Measurements from ENCODE around the gene KRT84.

Gene KRT84

GRCh38 chr12:52432559-52433207, 47.2 kb upstream of the KRT84 start:
- Histone ChIP-seq H2AFZ (no peak overlapping the region), H3K79me2 (no peaks in the 10 kb centered on the region), H3K36me3 (ENCODE audit: control insufficient read depth, insufficient read depth, low read length) (no peaks in the 10 kb centered on the region), H3K27me3 (ENCODE audit: control insufficient read depth, insufficient read depth, low read length) (no peaks in the 10 kb centered on the region), H3K4me1 (no peaks in the 10 kb centered on the region), H3K27ac (no peak overlapping the region), H3K4me3 (ENCODE audit: low read depth, low read length) (no peak overlapping the region), H3K9ac (no peak overlapping the region), H3K9me3 (ENCODE audit: control insufficient read depth, low read length) (no peaks in the 10 kb centered on the region), H3K4me2 (ENCODE audit: low read length) (no peak overlapping the region)
- no peak for TF ChIP-seq CTCF (IDR thresholded peaks at IDR 0.05)

GRCh38 chr12:52428121-52428520, 42.7 kb upstream of the KRT84 start:
- Histone ChIP-seq H3K4me1 (no peaks in the 10 kb centered on the region), H3K4me3 (ENCODE audit: low read depth, low read length) (no peak overlapping the region), H2AFZ (no peak overlapping the region), H3K79me2 (no peaks in the 10 kb centered on the region), H3K27me3 (ENCODE audit: control insufficient read depth, insufficient read depth, low read length) (no peaks in the 10 kb centered on the region), H3K4me2 (ENCODE audit: low read length) (no peak overlapping the region), H3K9me3 (ENCODE audit: control insufficient read depth, low read length) (no peaks in the 10 kb centered on the region), H3K9ac (no peak overlapping the region), H3K27ac (no peak overlapping the region), H3K36me3 (ENCODE audit: control insufficient read depth, insufficient read depth, low read length) (no peaks in the 10 kb centered on the region)
- no peak for TF ChIP-seq CTCF (IDR thresholded peaks at IDR 0.05)

- no peaks in the 10 kb centered on the region for H3K9me3 ChIP-seq (ENCODE audit: control insufficient read depth, low read length)
- TF ChIP-seq CTCF (IDR thresholded peaks at IDR 0.05), result no peak
- no peak overlapping the region for H3K4me3 ChIP-seq (ENCODE audit: low read depth, low read length)
- no peaks in the 10 kb centered on the region for H3K4me1 ChIP-seq
- no peaks in the 10 kb centered on the region for H3K79me2 ChIP-seq
- no peak overlapping the region for H3K9ac ChIP-seq
- H3K36me3 ChIP-seq (ENCODE audit: control insufficient read depth, insufficient read depth, low read length), result no peaks in the 10 kb centered on the region
- H3K4me2 ChIP-seq (ENCODE audit: low read length), result no peak overlapping the region
- no peaks in the 10 kb centered on the region for H3K27me3 ChIP-seq (ENCODE audit: control insufficient read depth, insufficient read depth, low read length)
- no peak overlapping the region for H2AFZ ChIP-seq
- no peak overlapping the region for H3K27ac ChIP-seq
Measured at GRCh38 chr12:52427083-52427482, 41.6 kb upstream of the KRT84 start.

- TF ChIP-seq CTCF (IDR thresholded peaks at IDR 0.05), result no peak
- Histone ChIP-seq H3K36me3 (ENCODE audit: control insufficient read depth, insufficient read depth, low read length) (no peaks in the 10 kb centered on the region), H3K27me3 (ENCODE audit: control insufficient read depth, insufficient read depth, low read length) (no peaks in the 10 kb centered on the region), H3K79me2 (no peaks in the 10 kb centered on the region), H2AFZ (no peak overlapping the region), H3K4me1 (no peaks in the 10 kb centered on the region), H3K27ac (no peak overlapping the region), H3K4me2 (ENCODE audit: low read length) (no peak overlapping the region), H3K9me3 (ENCODE audit: control insufficient read depth, low read length) (no peaks in the 10 kb centered on the region), H3K4me3 (ENCODE audit: low read depth, low read length) (no peak overlapping the region), H3K9ac (no peak overlapping the region)
Measured at GRCh38 chr12:52426034-52426433, 40.6 kb upstream of the KRT84 start.

- H3K4me2 ChIP-seq (ENCODE audit: low read length), result no peak overlapping the region
- H3K4me1 ChIP-seq, result no peaks in the 10 kb centered on the region
- H3K4me3 ChIP-seq (ENCODE audit: low read depth, low read length), result no peak overlapping the region
- no peaks in the 10 kb centered on the region for H3K79me2 ChIP-seq
- H3K9ac ChIP-seq, result no peak overlapping the region
- H3K27ac ChIP-seq, result no peak overlapping the region
- no peak for TF ChIP-seq CTCF (IDR thresholded peaks at IDR 0.05)
- no peaks in the 10 kb centered on the region for H3K27me3 ChIP-seq (ENCODE audit: control insufficient read depth, insufficient read depth, low read length)
- no peaks in the 10 kb centered on the region for H3K9me3 ChIP-seq (ENCODE audit: control insufficient read depth, low read length)
- H3K36me3 ChIP-seq (ENCODE audit: control insufficient read depth, insufficient read depth, low read length), result no peaks in the 10 kb centered on the region
- no peak overlapping the region for H2AFZ ChIP-seq
Measured at GRCh38 chr12:52425466-52425865, 40.0 kb upstream of the KRT84 start.
